Cardiac muscle cell (in vitro differentiated cells and primary cell): ENCODE results near the gene GABRG3. TPM values are rescaled to one million over a fixed set of nuclear protein-coding genes. Genes with fewer than 3 reads are reported as not detected.

Experiments
- DNase-seq, 2 donors: peaks; one replicate each; pipeline versions ENCODE4 v3.0.0 to v3.0.0-alpha.2; 2010 to 2017; ENCODE audit warnings: low read depth in 1 of 2, low spot score in 1 of 2
- H3K27ac ChIP-seq: fragments of 200-600 bp; sonication (generic); 2 replicates; pipeline ENCODE4 v1.5.1; 2016
- H3K27me3 ChIP-seq: fragments of 200-600 bp; sonication (generic); 2 replicates; pipeline ENCODE4 v1.6.0; 2016; ENCODE audit warnings: control low read depth
- H3K36me3 ChIP-seq: fragments of 200-600 bp; sonication (generic); 2 replicates; pipeline ENCODE4 v1.5.1; 2016; ENCODE audit warnings: control low read depth
- H3K4me1 ChIP-seq: fragments of 200-600 bp; sonication (generic); 2 replicates; pipeline ENCODE4 v1.8.1; 2017; ENCODE audit warnings: low read depth, mild to moderate bottlenecking, mixed run types
- H3K4me3 ChIP-seq: fragments of 200-600 bp; sonication (generic); 2 replicates; pipeline ENCODE4 v1.5.1; 2016; ENCODE audit warnings: mild to moderate bottlenecking
- H3K9me3 ChIP-seq: fragments of 200-600 bp; sonication (generic); 2 replicates; pipeline ENCODE4 v1.5.1; 2017; ENCODE audit warnings: low read depth, mild to moderate bottlenecking, control low read depth
- CTCF ChIP-seq: IDR thresholded peaks from 2 replicates; pipeline ENCODE4 v1.5.1; 2012; ENCODE audit warnings: low read depth, mild to moderate bottlenecking, low read length
- polyA plus RNA-seq: library from polyadenylated mRNA; unstranded; fragments of >200 nt; fragmentation: Nextera tagmentation; extraction: Ambion mirVana; gene quantifications from 2 replicates; pipeline ENCODE4 v1.2.1, GENCODE V29; 2016
- total RNA-seq: library from RNA; depleted of rRNA; stranded (reverse); fragments of >200 nt; gene quantifications from 2 replicates; pipeline ENCODE4 v1.2.3, GENCODE V29; 2016

The GABRG3 gene
- total and polyA plus RNA-seq, 2 experiments from 2014 or later, result not detected

GRCh38 chr15:26935322-26935721, 35.7 kb upstream of the GABRG3 start:
- Histone ChIP-seq H3K27ac (no peak overlapping the region), H3K27me3 (no peaks in the 10 kb centered on the region), H3K4me1 (no peaks in the 10 kb centered on the region), H3K4me3 (no peak overlapping the region), H3K36me3 (no peaks in the 10 kb centered on the region), H3K9me3 (no peaks in the 10 kb centered on the region)
- TF ChIP-seq CTCF, result no peak
- no peak for DNase-seq

GRCh38 chr15:26936502-26936901, 34.5 kb upstream of the GABRG3 start:
- Histone ChIP-seq H3K27ac (no peak overlapping the region), H3K36me3 (no peaks in the 10 kb centered on the region), H3K27me3 (no peaks in the 10 kb centered on the region), H3K4me3 (no peak overlapping the region), H3K4me1 (no peaks in the 10 kb centered on the region), H3K9me3 (no peaks in the 10 kb centered on the region)
- TF ChIP-seq CTCF, result no peak
- no peak for DNase-seq

- Histone ChIP-seq H3K4me3 (no peak overlapping the region), H3K4me1 (no peaks in the 10 kb centered on the region), H3K27me3 (no peaks in the 10 kb centered on the region), H3K27ac (no peak overlapping the region), H3K9me3 (no peaks in the 10 kb centered on the region), H3K36me3 (no peaks in the 10 kb centered on the region)
- TF ChIP-seq CTCF, result no peak
- DNase-seq, result no peak
Observed at GRCh38 chr15:26937134-26937533, 33.8 kb upstream of the GABRG3 start.

DNA sequence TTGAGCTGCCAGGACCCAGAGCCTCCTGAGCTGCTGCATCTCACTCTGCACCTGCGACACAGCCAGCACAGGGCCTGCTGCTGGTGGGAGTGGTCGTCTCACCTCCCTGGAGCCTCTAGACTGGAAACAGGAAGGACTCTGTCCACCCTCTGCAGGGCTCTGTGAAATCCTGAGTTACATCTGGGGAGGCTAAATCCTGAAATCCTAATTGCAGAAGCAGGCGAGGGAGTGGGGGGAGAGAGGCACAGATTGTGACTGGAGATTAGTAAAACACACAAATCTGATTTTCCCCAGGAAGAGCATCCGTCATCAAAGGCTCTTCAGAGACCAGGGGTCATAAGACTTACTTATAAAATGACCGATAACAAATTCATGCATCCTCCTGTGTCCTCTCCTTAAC, 31.6 kb upstream of the GABRG3 start:
- DNase-seq, result no peak
- TF ChIP-seq CTCF, result no peak
- Histone ChIP-seq H3K9me3 (no peaks in the 10 kb centered on the region), H3K4me3 (no peak overlapping the region), H3K27me3 (no peaks in the 10 kb centered on the region), H3K27ac (no peak overlapping the region), H3K4me1 (no peaks in the 10 kb centered on the region), H3K36me3 (no peaks in the 10 kb centered on the region)

- TF ChIP-seq CTCF, result no peak
- H3K27me3 ChIP-seq, result no peaks in the 10 kb centered on the region
Observed at GRCh38 chr15:26941489-26941888, 29.5 kb upstream of the GABRG3 start.

GRCh38 chr15:26943866-26944265, 27.1 kb upstream of the GABRG3 start:
- H3K9me3 ChIP-seq, result no peaks in the 10 kb centered on the region
- no peaks in the 10 kb centered on the region for H3K27me3 ChIP-seq
- H3K27ac ChIP-seq, result no peak overlapping the region
- no peak for TF ChIP-seq CTCF
- DNase-seq, result no peak
- no peak overlapping the region for H3K4me3 ChIP-seq
- H3K4me1 ChIP-seq, result no peaks in the 10 kb centered on the region
- H3K36me3 ChIP-seq, result no peaks in the 10 kb centered on the region

More at GRCh38 chr15:26941489-26941888, 29.5 kb upstream of the GABRG3 start:
- Histone ChIP-seq H3K27ac (no peak overlapping the region), H3K4me1 (no peaks in the 10 kb centered on the region), H3K4me3 (no peak overlapping the region), H3K9me3 (no peaks in the 10 kb centered on the region), H3K36me3 (no peaks in the 10 kb centered on the region)
- no peak for DNase-seq
